Osteoblast (primary cell): ENCODE measurements around the gene CALM3. TPM values are rescaled to one million over a fixed set of nuclear protein-coding genes. Genes with fewer than 3 reads are reported as not detected.
A peak's percentile ranks its signal among the peaks of the same experiment; 100 is the strongest.

Experiments
- DNase-seq: peaks from one replicate; pipeline ENCODE4 v3.0.0; 2011; ENCODE audit warnings: low spot score, mixed read lengths; ENCODE audit not compliant: insufficient read length; ENCODE audit errors: missing footprints
- H2AFZ ChIP-seq: 2 replicates; pipeline ENCODE4 v1.6.0; 2011; ENCODE audit warnings: mild to moderate bottlenecking, low read length
- H3K27ac ChIP-seq: 2 replicates; pipeline ENCODE4 v1.5.1; 2011; ENCODE audit warnings: mild to moderate bottlenecking, low read depth, low read length, moderate library complexity
- H3K27me3 ChIP-seq: 2 replicates; pipeline ENCODE4 v1.6.0; 2012; ENCODE audit warnings: mild to moderate bottlenecking, control low read depth, inconsistent platforms, low read length, moderate library complexity; ENCODE audit not compliant: insufficient read depth
- H3K36me3 ChIP-seq: 2 replicates; pipeline ENCODE4 v1.5.1; 2011; ENCODE audit warnings: mild to moderate bottlenecking, low read length, control low read depth, moderate library complexity; ENCODE audit not compliant: insufficient read depth
- H3K4me1 ChIP-seq: 2 replicates; pipeline ENCODE4 v1.5.1; 2011; ENCODE audit warnings: mild to moderate bottlenecking, low read length, control low read depth, moderate library complexity; ENCODE audit not compliant: insufficient read depth
- H3K4me2 ChIP-seq: 2 replicates; pipeline ENCODE4 v1.6.0; 2011; ENCODE audit warnings: mild to moderate bottlenecking, low read length; ENCODE audit not compliant: insufficient read depth
- H3K4me3 ChIP-seq: fragments of 200-600 bp; sonication (generic); 3 replicates; pipeline ENCODE4 v1.5.1; 2012; ENCODE audit warnings: mild to moderate bottlenecking, low read length, inconsistent platforms; ENCODE audit not compliant: insufficient read depth
- H3K79me2 ChIP-seq: 2 replicates; pipeline ENCODE4 v1.6.0; 2012; ENCODE audit warnings: mild to moderate bottlenecking, low read length, control low read depth, inconsistent platforms; ENCODE audit not compliant: insufficient read depth
- H3K9me3 ChIP-seq: 2 replicates; pipeline ENCODE4 v1.5.1; 2011; ENCODE audit warnings: low read depth, low read length, control low read depth
- H4K20me1 ChIP-seq: 2 replicates; pipeline ENCODE4 v1.6.0; 2012; ENCODE audit warnings: mild to moderate bottlenecking, low read length, control low read depth; ENCODE audit not compliant: insufficient read depth
- total RNA-seq: library from RNA; depleted of rRNA; stranded (reverse); fragments of >200 nt; gene quantifications from 2 replicates; pipeline ENCODE4 v1.2.3, GENCODE V29; 2012
- TF ChIP-seq, protein P1 (sequence below): IDR thresholded peaks from 2 replicates; pipeline ENCODE4 v1.5.1; 2011; ENCODE audit warnings: mild to moderate bottlenecking, low read depth, low read length, moderate library complexity; ENCODE audit errors: extremely low read depth

Gene CALM3
- total RNA-seq, 1 donor = 124 TPM

- TF ChIP-seq, protein P1, sequence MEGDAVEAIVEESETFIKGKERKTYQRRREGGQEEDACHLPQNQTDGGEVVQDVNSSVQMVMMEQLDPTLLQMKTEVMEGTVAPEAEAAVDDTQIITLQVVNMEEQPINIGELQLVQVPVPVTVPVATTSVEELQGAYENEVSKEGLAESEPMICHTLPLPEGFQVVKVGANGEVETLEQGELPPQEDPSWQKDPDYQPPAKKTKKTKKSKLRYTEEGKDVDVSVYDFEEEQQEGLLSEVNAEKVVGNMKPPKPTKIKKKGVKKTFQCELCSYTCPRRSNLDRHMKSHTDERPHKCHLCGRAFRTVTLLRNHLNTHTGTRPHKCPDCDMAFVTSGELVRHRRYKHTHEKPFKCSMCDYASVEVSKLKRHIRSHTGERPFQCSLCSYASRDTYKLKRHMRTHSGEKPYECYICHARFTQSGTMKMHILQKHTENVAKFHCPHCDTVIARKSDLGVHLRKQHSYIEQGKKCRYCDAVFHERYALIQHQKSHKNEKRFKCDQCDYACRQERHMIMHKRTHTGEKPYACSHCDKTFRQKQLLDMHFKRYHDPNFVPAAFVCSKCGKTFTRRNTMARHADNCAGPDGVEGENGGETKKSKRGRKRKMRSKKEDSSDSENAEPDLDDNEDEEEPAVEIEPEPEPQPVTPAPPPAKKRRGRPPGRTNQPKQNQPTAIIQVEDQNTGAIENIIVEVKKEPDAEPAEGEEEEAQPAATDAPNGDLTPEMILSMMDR = no peak
- Histone ChIP-seq H3K27ac (no peak overlapping the region), H3K4me3 (no peak overlapping the region), H3K27me3 (no peaks in the 10 kb centered on the region), H4K20me1 (peaks cover 77% of the 10 kb centered on the region), H3K4me2 (no peak overlapping the region), H3K79me2 (peaks cover 69% of the 10 kb centered on the region), H3K9me3 (no peaks in the 10 kb centered on the region), H3K4me1 (peaks cover 27% of the 10 kb centered on the region), H2AFZ (no peak overlapping the region), H3K36me3 (peaks cover 51% of the 10 kb centered on the region)
- DNase-seq = no peak
Observed at GRCh38 chr19:46606019-46606418, 4.9 kb downstream of the CALM3 start.

DNA sequence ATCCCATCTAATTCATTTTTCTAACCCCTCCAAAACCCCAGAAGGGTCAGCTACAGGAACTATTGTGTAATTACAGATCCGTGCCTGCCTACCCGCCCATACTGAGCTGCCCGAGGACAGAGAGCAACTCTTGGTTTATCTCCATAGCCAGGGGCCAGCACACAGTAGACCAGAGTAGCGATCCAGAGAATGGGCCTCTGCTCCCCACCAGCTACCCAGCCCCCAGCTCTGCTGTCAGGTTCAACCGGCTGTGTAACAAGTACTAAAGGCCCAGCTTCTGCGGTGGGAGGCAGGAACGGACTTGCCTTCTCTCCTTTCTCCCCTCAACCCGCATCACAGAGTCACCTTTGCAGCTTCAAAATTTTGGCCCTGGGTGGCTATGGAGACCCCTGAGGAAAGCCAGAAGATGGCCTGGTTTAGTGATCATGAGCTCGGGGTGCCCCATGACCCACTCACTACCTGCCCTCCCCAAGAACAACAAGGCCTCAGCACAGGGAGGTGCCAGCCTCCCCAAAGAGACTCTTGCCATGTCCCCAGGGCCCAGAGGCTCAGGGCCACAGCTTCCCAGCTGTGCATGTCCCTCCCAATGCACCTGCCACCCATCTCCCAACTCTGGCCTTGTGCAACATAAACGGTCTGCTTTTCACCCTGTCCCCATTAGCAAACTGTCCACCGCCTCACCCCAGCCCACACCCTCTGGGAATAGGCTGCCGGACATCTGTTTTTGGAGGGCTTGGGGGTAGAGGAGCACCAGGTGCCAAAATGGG lies 5.7 kb downstream of the CALM3 start:
- TF ChIP-seq, protein P1 = no peak
- H3K4me2 ChIP-seq = no peak overlapping the region
- peaks cover 36% of the 10 kb centered on the region for H3K4me1 ChIP-seq
- H3K79me2 ChIP-seq = peaks cover 62% of the 10 kb centered on the region
- H4K20me1 ChIP-seq = peaks cover 85% of the 10 kb centered on the region
- H3K36me3 ChIP-seq = peaks cover 51% of the 10 kb centered on the region
- DNase-seq = peak; percentile 77
- H2AFZ ChIP-seq = no peak overlapping the region
- no peak overlapping the region for H3K27ac ChIP-seq
- no peaks in the 10 kb centered on the region for H3K27me3 ChIP-seq
- no peaks in the 10 kb centered on the region for H3K9me3 ChIP-seq
- H3K4me3 ChIP-seq = no peak overlapping the region

DNA sequence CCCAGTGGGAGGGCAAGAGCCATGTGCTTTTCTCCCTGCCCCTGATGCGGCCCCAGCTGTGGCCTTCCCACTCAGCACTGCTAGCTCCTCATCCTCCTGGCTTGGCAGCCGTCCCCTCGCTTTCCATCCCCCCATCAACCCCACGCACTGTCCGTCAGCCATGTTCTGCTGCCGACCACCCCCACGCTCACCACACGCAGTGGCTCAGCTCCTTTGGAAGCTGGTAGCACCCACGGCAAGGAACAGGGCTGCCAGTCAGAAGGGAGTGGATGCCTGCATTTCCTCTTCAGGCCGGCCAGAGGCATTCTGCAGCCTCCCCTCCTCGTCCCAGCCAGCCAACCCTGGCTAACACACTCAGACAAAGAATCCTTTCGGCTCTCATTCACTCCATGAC lies 6.3 kb downstream of the CALM3 start:
- H3K27ac ChIP-seq = no peak overlapping the region
- TF ChIP-seq, protein P1 = no peak
- peaks cover 56% of the 10 kb centered on the region for H3K79me2 ChIP-seq
- H3K27me3 ChIP-seq = no peaks in the 10 kb centered on the region
- H2AFZ ChIP-seq = no peak overlapping the region
- peaks cover 51% of the 10 kb centered on the region for H3K36me3 ChIP-seq
- no peak overlapping the region for H3K4me3 ChIP-seq
- H4K20me1 ChIP-seq = peaks cover 84% of the 10 kb centered on the region
- peaks cover 34% of the 10 kb centered on the region for H3K4me1 ChIP-seq
- no peaks in the 10 kb centered on the region for H3K9me3 ChIP-seq
- no peak for DNase-seq
- H3K4me2 ChIP-seq = no peak overlapping the region

DNA sequence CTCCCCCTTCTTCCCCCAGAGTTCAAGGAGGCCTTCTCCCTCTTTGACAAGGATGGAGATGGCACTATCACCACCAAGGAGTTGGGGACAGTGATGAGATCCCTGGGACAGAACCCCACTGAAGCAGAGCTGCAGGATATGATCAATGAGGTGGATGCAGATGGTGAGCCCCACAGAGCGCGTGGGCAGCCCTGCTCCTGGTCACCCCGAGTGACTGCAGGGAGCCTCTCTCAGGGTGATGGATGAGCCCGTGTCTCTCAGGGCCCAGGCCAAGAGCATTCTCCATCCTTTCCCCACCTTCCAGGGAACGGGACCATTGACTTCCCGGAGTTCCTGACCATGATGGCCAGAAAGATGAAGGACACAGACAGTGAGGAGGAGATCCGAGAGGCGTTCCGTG lies 7.0 kb downstream of the CALM3 start:
- TF ChIP-seq, protein P1 = no peak
- H3K9me3 ChIP-seq = no peaks in the 10 kb centered on the region
- H3K4me3 ChIP-seq = no peak overlapping the region
- no peak overlapping the region for H3K4me2 ChIP-seq
- peaks cover 48% of the 10 kb centered on the region for H3K79me2 ChIP-seq
- H4K20me1 ChIP-seq = peaks cover 78% of the 10 kb centered on the region
- H3K4me1 ChIP-seq = peaks cover 31% of the 10 kb centered on the region
- no peaks in the 10 kb centered on the region for H3K27me3 ChIP-seq
- peaks cover 51% of the 10 kb centered on the region for H3K36me3 ChIP-seq
- no peak overlapping the region for H2AFZ ChIP-seq
- no peak overlapping the region for H3K27ac ChIP-seq
- no peak for DNase-seq
